Measurements from ENCODE around the gene CYYR1.
"Not testable (repeated sequence)": the region's sequence is repeated elsewhere in the genome, so short reads cannot be mapped to it uniquely, and the experiment has no call there.

Gene CYYR1

GRCh38 chr21:26489781-26490180 is 83.3 kb downstream of the CYYR1 start:
- no peak for DNase-seq (ENCODE audit: low read depth in 2 of 2)

- no peak for DNase-seq (ENCODE audit: low read depth in 2 of 2)
Observed at GRCh38 chr21:26487981-26488480, 85.1 kb downstream of the CYYR1 start.

- DNase-seq (ENCODE audit: low read depth in 2 of 2): no peak
Observed at GRCh38 chr21:26473471-26473870, 99.6 kb downstream of the CYYR1 start.

- DNase-seq (ENCODE audit: low read depth in 2 of 2): peak in 1 of 2 experiments; percentile 21
Observed at GRCh38 chr21:26471099-26471471, 102.0 kb downstream of the CYYR1 start.

GRCh38 chr21:26470351-26471098 is 102.6 kb downstream of the CYYR1 start:
- no peak for DNase-seq (ENCODE audit: low read depth in 2 of 2)

GRCh38 chr21:26469789-26470188 is 103.3 kb downstream of the CYYR1 start:
- peak; percentile 77 to 78 for DNase-seq (ENCODE audit: low read depth in 2 of 2)

- DNase-seq (ENCODE audit: low read depth in 2 of 2): no peak
Observed at GRCh38 chr21:26465916-26466315, 107.2 kb downstream of the CYYR1 start.

GRCh38 chr21:26461500-26461899 is 111.6 kb downstream of the CYYR1 start:
- DNase-seq (ENCODE audit: low read depth in 2 of 2): no peak

GRCh38 chr21:26460621-26461020 is 112.5 kb downstream of the CYYR1 start:
- DNase-seq (ENCODE audit: low read depth in 2 of 2): no peak

GRCh38 chr21:26458854-26459253 is 114.2 kb downstream of the CYYR1 start:
- DNase-seq (ENCODE audit: low read depth in 2 of 2): not testable (repeated sequence)

- no peak for DNase-seq (ENCODE audit: low read depth in 2 of 2)
Observed at GRCh38 chr21:26457817-26458216, 115.3 kb downstream of the CYYR1 start.

GRCh38 chr21:26453267-26453666 is 119.8 kb downstream of the CYYR1 start:
- no peak for DNase-seq (ENCODE audit: low read depth in 2 of 2)

- peak in 1 of 2 experiments; percentile 12 for DNase-seq (ENCODE audit: low read depth in 2 of 2)
Observed at GRCh38 chr21:26451081-26451740, 121.9 kb downstream of the CYYR1 start.

GRCh38 chr21:26449161-26449560 is 123.9 kb downstream of the CYYR1 start:
- peak; percentile 60 to 68 for DNase-seq (ENCODE audit: low read depth in 2 of 2)

- DNase-seq (ENCODE audit: low read depth in 2 of 2): peak in 1 of 2 experiments; percentile 24
Observed at GRCh38 chr21:26448751-26449150, 124.3 kb downstream of the CYYR1 start.

GRCh38 chr21:26447932-26448475 is 125.1 kb downstream of the CYYR1 start:
- DNase-seq (ENCODE audit: low read depth in 2 of 2): peak in 1 of 2 experiments; percentile 14

GRCh38 chr21:26445440-26445839 is 127.6 kb downstream of the CYYR1 start:
- DNase-seq (ENCODE audit: low read depth in 2 of 2): peak; percentile 80

- no peak for DNase-seq (ENCODE audit: low read depth in 2 of 2)
Observed at GRCh38 chr21:26444646-26445045, 128.4 kb downstream of the CYYR1 start.

- DNase-seq (ENCODE audit: low read depth in 2 of 2): peak in 1 of 2 experiments; percentile 17
Observed at GRCh38 chr21:26443867-26444266, 129.2 kb downstream of the CYYR1 start.

- DNase-seq (ENCODE audit: low read depth in 2 of 2): no peak
Observed at GRCh38 chr21:26443291-26443690, 129.8 kb downstream of the CYYR1 start.

- DNase-seq (ENCODE audit: low read depth in 2 of 2): no peak
Observed at GRCh38 chr21:26441149-26441548, 131.9 kb downstream of the CYYR1 start.

GRCh38 chr21:26438976-26439375 is 134.1 kb downstream of the CYYR1 start:
- no peak for DNase-seq (ENCODE audit: low read depth in 2 of 2)
